B cell (primary cell): ENCODE data around the gene CRYBG3.

Source experiments
- CTCF ChIP-seq: fragments of 200-600 bp; IDR thresholded peaks from one replicate; pipeline ENCODE4 v1.8.0; 2022; ENCODE audit warnings: antibody characterized with exemption, mild to moderate bottlenecking
- EZH2 ChIP-seq: IDR thresholded peaks from 2 replicates; pipeline ENCODE4 v1.6.1; 2012; ENCODE audit warnings: borderline replicate concordance, low read depth, mild to moderate bottlenecking, moderate library complexity, low read length; ENCODE audit not compliant: insufficient read depth, poor library complexity, severe bottlenecking

DNA sequence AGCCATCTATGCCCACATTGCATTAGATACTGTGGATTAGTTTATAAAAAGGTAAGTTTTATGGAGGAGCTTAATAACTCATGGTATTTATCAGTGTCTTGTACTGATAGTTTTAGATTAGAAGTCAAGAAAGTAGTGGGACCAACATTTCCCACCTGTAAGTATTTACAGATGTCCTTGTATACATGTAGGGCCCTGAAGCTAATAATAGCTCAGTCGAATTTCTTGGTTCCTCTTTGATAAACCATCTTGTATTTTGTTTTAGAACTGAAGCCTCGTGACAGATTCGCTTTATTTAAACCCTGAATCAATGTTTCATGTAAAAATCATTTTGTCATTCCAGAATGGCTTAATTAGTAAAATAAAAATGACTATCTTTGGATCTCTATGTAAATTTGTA, 73.4 kb downstream of the CRYBG3 start:
- TF ChIP-seq EZH2, result no peak
- no peak for TF ChIP-seq CTCF
